SK-N-SH treated with all-trans-retinoic acid at 6 μM for 48 hours (cell line): ENCODE measurements around the gene CEP295NL.
"Not testable (repeated sequence)": the region's sequence is repeated elsewhere in the genome, so short reads cannot be mapped to it uniquely, and the experiment has no call there.

Experiments
- ATAC-seq: fragments of 200-7000 bp; cut with Tn5 transposase; 3 replicates; pipeline ENCODE4 v1.9.1; 2020; ENCODE audit warnings: mild to moderate bottlenecking, moderate library complexity
- ARNTL ChIP-seq: fragments of 450-650 bp; formaldehyde crosslinking; IDR thresholded peaks from 2 replicates; pipeline ENCODE4 v1.5.0; 2020; ENCODE audit warnings: low read depth, mild to moderate bottlenecking, moderate library complexity, borderline replicate concordance
- BACH2 ChIP-seq: fragments of 250-450 bp; sonication (Bioruptor Pico); IDR thresholded peaks from 2 replicates; pipeline ENCODE4 v1.9.0; 2021; ENCODE audit warnings: mild to moderate bottlenecking, borderline replicate concordance
- CSDC2 ChIP-seq: fragments of 250-450 bp; sonication (Bioruptor Pico); IDR thresholded peaks from 2 replicates; pipeline ENCODE4 v1.5.0; 2020; ENCODE audit warnings: mild to moderate bottlenecking, moderate library complexity
- ESRRG ChIP-seq: fragments of 250-450 bp; sonication (Bioruptor Pico); IDR thresholded peaks from 2 replicates; pipeline ENCODE4 v1.6.1; 2021; ENCODE audit warnings: mild to moderate bottlenecking
- ISL1 ChIP-seq: fragments of 250-450 bp; sonication (Bioruptor Pico); IDR thresholded peaks from 2 replicates; pipeline ENCODE4 v2.1.2; 2022; ENCODE audit warnings: mild to moderate bottlenecking, moderate library complexity
- OSR1 ChIP-seq: fragments of 250-450 bp; sonication (Bioruptor Pico); IDR thresholded peaks from 2 replicates; pipeline ENCODE4 v1.8.0; 2022; ENCODE audit warnings: moderate library complexity, mild to moderate bottlenecking, inconsistent platforms
- PPARA ChIP-seq: fragments of 250-450 bp; sonication (Bioruptor Pico); IDR thresholded peaks from 2 replicates; pipeline ENCODE4 v1.5.0; 2020; ENCODE audit warnings: mild to moderate bottlenecking, borderline replicate concordance
- SNAI2 ChIP-seq: fragments of 250-450 bp; sonication (Bioruptor Pico); IDR thresholded peaks from 2 replicates; pipeline ENCODE4 v1.5.0; 2020; ENCODE audit warnings: mild to moderate bottlenecking, moderate library complexity
- TCF4 ChIP-seq: fragments of 250-450 bp; sonication (Bioruptor Pico); IDR thresholded peaks from 2 replicates; pipeline ENCODE4 v1.8.0; 2021; ENCODE audit warnings: mild to moderate bottlenecking, moderate library complexity, borderline replicate concordance
- ZC3H10 ChIP-seq: fragments of 250-450 bp; sonication (Bioruptor Pico); IDR thresholded peaks from 2 replicates; pipeline ENCODE4 v1.5.1; 2021; ENCODE audit warnings: mild to moderate bottlenecking, moderate library complexity
- ZFP3 ChIP-seq: fragments of 250-450 bp; sonication (Bioruptor Pico); IDR thresholded peaks from 2 replicates; pipeline ENCODE4 v1.5.0; 2020; ENCODE audit warnings: mild to moderate bottlenecking, moderate library complexity
- ZFP30 ChIP-seq: fragments of 450-650 bp; formaldehyde crosslinking; IDR thresholded peaks from 2 replicates; pipeline ENCODE4 v1.5.0; 2022; ENCODE audit warnings: mild to moderate bottlenecking, moderate library complexity
- ZNF565 ChIP-seq: fragments of 450-650 bp; formaldehyde crosslinking; conservative IDR thresholded peaks from 2 replicates; pipeline ENCODE4 v1.5.0; 2020; ENCODE audit warnings: low read depth, mild to moderate bottlenecking, moderate library complexity
- ZNF70 ChIP-seq: fragments of 450-650 bp; formaldehyde crosslinking; IDR thresholded peaks from 2 replicates; pipeline ENCODE4 v1.5.0; 2020; ENCODE audit warnings: mild to moderate bottlenecking, moderate library complexity
- ZNF8 ChIP-seq: fragments of 450-650 bp; formaldehyde crosslinking; IDR thresholded peaks from 2 replicates; pipeline ENCODE4 v1.5.0; 2020; ENCODE audit warnings: mild to moderate bottlenecking, moderate library complexity
- TF ChIP-seq, protein P1 (sequence below): fragments of 250-450 bp; sonication (Bioruptor Pico); IDR thresholded peaks from 2 replicates; pipeline ENCODE4 v1.5.1; 2020; ENCODE audit warnings: low read depth, mild to moderate bottlenecking, moderate library complexity
- TF ChIP-seq, protein P2 (sequence below): fragments of 250-450 bp; sonication (Bioruptor Pico); IDR thresholded peaks from 2 replicates; pipeline ENCODE4 v1.8.0; 2020; ENCODE audit warnings: mild to moderate bottlenecking, moderate library complexity, borderline replicate concordance
- TF ChIP-seq, protein P3 (sequence below): fragments of 250-450 bp; sonication (Bioruptor Pico); IDR thresholded peaks from 2 replicates; pipeline ENCODE4 v1.5.0; 2020; ENCODE audit warnings: mild to moderate bottlenecking, moderate library complexity

Gene CEP295NL

DNA sequence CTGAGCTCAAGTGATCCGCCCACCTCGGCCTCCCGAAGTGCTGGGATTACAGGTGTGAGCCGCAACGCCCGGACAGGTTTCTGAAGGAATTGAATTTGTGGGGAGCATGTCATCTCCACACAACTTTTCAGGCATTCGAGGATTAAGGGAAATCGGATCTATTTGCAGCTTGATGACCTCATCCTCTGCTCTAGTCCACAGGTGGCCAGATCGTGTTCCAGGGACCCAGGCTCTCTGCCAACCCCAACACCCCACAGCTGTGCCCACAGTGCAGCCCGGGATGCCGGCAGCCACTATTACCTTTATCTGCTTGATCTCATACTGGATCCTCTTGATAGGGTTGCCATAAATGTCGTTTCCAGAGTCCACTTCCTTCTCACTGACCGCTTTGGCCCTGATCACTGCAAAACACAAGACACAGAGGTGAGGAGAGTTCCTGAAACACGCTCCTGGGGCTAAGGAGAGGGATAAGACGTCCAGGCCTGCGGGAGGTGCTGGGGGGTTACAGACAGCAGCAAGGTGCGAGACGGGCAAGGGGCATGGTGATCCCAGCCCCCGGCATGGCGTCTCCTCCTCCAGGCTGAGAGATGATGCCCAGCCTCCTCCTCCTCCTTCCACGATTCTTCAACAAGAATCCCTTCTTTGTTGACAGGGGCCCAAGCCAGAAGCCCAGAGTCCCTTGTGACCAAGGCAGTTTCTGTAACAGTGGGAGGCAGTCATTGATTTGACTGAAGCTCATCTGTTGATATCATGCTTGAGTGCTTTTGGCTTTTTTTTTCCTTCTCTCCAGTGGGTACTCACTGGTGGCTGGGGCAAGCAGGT lies 29.3 kb downstream of the CEP295NL start (continued):
- TF ChIP-seq ZFP3 (CRISPR knock-in tag) (no peak), PPARA (CRISPR knock-in tag) (no peak)
- TF ChIP-seq, protein P1, sequence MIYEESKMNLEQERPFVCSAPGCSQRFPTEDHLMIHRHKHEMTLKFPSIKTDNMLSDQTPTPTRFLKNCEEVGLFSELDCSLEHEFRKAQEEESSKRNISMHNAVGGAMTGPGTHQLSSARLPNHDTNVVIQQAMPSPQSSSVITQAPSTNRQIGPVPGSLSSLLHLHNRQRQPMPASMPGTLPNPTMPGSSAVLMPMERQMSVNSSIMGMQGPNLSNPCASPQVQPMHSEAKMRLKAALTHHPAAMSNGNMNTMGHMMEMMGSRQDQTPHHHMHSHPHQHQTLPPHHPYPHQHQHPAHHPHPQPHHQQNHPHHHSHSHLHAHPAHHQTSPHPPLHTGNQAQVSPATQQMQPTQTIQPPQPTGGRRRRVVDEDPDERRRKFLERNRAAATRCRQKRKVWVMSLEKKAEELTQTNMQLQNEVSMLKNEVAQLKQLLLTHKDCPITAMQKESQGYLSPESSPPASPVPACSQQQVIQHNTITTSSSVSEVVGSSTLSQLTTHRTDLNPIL (CRISPR knock-in tag), result 0 out of 2 replicates have a peak, but pooled peaks have one; percentile 7

DNA sequence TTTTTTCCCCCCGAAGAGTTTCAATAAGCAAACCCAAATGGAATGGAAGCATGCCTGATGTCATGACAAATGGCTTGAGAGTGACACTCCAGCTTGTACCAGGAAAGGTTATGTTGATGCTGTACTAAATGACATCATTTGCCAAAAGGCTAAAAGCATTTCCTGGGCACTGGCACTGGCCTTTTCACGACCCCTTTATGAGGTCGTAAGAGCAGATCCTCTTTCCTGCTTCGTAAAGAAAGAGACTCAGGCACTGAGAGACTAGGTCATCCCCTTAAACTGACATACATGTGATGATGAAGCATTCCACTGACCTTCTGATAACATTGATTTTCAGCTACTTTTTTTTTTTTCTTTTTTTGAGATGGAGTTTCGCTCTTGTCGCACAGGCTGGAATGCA lies 30.5 kb downstream of the CEP295NL start:
- TF ChIP-seq ZC3H10 (no peak), ZNF565 (CRISPR knock-in tag) (no peak)
- ATAC-seq, result no peak

DNA sequence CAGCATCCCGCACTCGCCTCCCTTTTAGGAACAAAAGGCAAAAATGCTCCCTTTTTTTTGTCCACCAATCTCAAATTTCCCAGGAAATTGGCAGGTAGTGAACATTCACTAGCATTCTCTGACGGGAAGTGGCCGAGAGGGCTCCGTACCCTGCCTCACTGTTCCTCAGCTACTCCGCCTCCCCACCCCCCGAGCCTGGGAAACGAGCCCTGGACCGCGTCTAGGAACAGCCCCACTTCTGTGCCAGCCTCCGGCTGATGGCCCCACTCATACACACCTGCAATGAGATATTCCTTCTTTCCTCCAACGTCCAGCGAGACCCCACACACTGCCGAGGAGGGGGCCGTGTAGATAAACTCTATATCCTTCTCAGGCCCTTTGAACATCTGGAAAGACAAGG lies 32.4 kb downstream of the CEP295NL start:
- no peak for ATAC-seq
- TF ChIP-seq, protein P2, sequence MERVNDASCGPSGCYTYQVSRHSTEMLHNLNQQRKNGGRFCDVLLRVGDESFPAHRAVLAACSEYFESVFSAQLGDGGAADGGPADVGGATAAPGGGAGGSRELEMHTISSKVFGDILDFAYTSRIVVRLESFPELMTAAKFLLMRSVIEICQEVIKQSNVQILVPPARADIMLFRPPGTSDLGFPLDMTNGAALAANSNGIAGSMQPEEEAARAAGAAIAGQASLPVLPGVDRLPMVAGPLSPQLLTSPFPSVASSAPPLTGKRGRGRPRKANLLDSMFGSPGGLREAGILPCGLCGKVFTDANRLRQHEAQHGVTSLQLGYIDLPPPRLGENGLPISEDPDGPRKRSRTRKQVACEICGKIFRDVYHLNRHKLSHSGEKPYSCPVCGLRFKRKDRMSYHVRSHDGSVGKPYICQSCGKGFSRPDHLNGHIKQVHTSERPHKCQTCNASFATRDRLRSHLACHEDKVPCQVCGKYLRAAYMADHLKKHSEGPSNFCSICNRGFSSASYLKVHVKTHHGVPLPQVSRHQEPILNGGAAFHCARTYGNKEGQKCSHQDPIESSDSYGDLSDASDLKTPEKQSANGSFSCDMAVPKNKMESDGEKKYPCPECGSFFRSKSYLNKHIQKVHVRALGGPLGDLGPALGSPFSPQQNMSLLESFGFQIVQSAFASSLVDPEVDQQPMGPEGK, result no peak
- no peak for TF ChIP-seq ZNF565 (CRISPR knock-in tag)
- TF ChIP-seq ZNF70, result no peak
- no peak for TF ChIP-seq SNAI2 (CRISPR knock-in tag)
- TF ChIP-seq ZNF8, result no peak
- TF ChIP-seq OSR1 (CRISPR knock-in tag), result no peak
- no peak for TF ChIP-seq ZFP3 (CRISPR knock-in tag)
- no peak for TF ChIP-seq BACH2 (CRISPR knock-in tag)
- no peak for TF ChIP-seq ARNTL (CRISPR knock-in tag)
- no peak for TF ChIP-seq ESRRG
- no peak for TF ChIP-seq PPARA (CRISPR knock-in tag)
- no peak for TF ChIP-seq TCF4 (CRISPR knock-in tag)
- TF ChIP-seq, all 23 proteins: peak for 0

DNA sequence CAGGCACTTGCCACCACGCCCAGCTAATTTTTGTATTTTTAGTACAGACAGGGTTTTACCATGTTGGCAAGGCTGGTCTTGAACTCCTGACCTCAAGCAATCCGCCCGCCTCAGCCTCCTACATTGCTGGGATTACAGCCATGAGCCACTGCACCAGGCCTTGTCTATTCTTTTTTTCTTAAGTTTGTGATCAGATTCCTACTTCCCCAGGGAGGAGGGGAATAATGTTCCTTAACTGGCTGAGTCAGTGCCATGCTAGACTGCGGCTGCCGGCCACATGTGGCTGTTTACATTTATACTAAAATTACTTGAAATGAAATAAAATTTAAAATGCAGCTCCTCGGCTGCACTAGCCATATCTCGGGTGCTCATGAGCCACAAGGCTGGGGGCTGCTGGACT lies 34.6 kb downstream of the CEP295NL start:
- TF ChIP-seq ZFP3 (CRISPR knock-in tag) (0 out of 2 replicates have a peak, but pooled peaks have one; percentile 40), ESRRG (no peak), BACH2 (CRISPR knock-in tag) (no peak), ZC3H10 (no peak), CSDC2 (CRISPR knock-in tag) (no peak), ZNF565 (CRISPR knock-in tag) (no peak)
- ATAC-seq, result peak; percentile 74

DNA sequence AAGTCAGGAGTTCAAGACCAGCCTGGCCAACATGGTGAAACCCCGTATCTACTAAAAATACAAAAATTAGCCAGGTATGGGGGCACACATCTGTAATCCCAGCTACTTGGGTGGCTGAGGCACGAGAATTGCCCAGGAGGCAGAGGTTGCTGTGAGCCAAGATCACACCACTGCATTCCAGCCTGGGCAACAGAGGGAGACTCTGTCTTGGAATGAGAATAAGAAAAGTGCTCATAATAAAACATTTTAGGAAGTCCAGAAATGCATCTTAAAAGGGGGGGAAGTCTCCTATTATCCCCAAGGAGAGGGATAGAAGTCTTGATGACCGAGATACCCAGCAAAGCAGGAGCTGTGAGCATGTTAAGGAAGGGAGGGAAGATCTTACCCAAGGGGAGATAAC lies 36.0 kb downstream of the CEP295NL start:
- ATAC-seq, result not testable (repeated sequence)

DNA sequence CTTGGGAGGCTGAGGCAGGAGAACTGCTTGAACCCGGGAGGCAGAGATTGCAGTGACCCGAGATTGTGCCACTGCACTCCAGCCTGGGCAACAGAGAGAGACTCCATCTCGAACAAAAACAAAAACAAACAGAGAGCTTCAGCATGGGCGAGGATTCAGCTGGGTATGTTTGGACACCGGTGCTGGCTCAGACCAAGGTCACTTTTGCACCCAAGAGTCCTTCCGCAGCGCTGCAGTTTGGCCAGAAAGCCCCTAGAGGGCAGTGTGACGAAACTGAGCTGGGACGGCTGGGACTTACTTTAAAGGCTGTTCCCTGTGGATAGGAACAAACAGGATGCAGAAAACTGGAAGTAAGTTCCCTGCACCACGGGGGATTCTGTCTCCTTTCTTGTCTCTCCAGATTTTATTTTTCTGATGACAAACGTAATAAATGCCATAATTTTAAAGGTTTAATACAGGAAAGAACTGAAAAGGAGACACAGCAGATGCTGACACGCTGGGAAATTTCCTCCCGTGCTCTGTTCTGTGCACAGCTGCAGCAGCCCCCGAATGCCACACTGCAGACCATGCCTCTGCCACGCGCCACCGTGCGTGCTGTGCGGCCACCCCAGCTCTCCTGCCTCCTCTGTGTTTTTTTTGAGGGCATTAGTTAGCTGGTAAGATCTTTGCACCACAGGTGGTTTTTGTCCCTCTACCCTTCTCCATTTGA lies 37.2 kb downstream of the CEP295NL start:
- peak; percentile 68 for ATAC-seq
- TF ChIP-seq ISL1 (no peak), ZC3H10 (no peak), ARNTL (CRISPR knock-in tag) (no peak), ZFP30 (CRISPR knock-in tag) (no peak), ZNF8 (no peak)
- TF ChIP-seq, protein P3, sequence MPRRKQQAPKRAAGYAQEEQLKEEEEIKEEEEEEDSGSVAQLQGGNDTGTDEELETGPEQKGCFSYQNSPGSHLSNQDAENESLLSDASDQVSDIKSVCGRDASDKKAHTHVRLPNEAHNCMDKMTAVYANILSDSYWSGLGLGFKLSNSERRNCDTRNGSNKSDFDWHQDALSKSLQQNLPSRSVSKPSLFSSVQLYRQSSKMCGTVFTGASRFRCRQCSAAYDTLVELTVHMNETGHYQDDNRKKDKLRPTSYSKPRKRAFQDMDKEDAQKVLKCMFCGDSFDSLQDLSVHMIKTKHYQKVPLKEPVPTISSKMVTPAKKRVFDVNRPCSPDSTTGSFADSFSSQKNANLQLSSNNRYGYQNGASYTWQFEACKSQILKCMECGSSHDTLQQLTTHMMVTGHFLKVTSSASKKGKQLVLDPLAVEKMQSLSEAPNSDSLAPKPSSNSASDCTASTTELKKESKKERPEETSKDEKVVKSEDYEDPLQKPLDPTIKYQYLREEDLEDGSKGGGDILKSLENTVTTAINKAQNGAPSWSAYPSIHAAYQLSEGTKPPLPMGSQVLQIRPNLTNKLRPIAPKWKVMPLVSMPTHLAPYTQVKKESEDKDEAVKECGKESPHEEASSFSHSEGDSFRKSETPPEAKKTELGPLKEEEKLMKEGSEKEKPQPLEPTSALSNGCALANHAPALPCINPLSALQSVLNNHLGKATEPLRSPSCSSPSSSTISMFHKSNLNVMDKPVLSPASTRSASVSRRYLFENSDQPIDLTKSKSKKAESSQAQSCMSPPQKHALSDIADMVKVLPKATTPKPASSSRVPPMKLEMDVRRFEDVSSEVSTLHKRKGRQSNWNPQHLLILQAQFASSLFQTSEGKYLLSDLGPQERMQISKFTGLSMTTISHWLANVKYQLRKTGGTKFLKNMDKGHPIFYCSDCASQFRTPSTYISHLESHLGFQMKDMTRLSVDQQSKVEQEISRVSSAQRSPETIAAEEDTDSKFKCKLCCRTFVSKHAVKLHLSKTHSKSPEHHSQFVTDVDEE (CRISPR knock-in tag), result no peak
- TF ChIP-seq, protein P2, result no peak
